Activated CD8-positive, alpha-beta T cell treated with anti-CD3 and anti-CD28 coated beads for 36 hours (primary cell): ENCODE data around the gene LPP. TPM values are rescaled to one million over a fixed set of nuclear protein-coding genes. Genes with fewer than 3 reads are reported as not detected.

Experiments used
- ATAC-seq: fragments of 200-7000 bp; cut with Tn5 transposase; one replicate; pipeline ENCODE4 v1.10.0; 2021; ENCODE audit warnings: mild to moderate bottlenecking, moderate library complexity
- CTCF ChIA-PET: fragments of 350-600 bp; sonication (Branson Sonifier 250); formaldehyde crosslinking; loops from one replicate; lab custom pipeline; 2021; ENCODE audit warnings: antibody characterized with exemption; lab: Charles Lee
- POLR2A ChIA-PET: fragments of 350-600 bp; sonication (Branson Sonifier 250); formaldehyde crosslinking; loops from one replicate; lab custom pipeline; 2021; ENCODE audit warnings: antibody characterized with exemption; lab: Charles Lee
- DNase-seq: peaks from one replicate; pipeline ENCODE4 v3.0.0-alpha.2; 2020
- H3K27ac Mint-ChIP-seq: one replicate; pipeline ENCODE4 v1.8.0; 2021; ENCODE audit warnings: mild to moderate bottlenecking, mixed read lengths
- H3K27me3 Mint-ChIP-seq: one replicate; pipeline ENCODE4 v1.8.0; 2021; ENCODE audit warnings: mixed read lengths
- H3K36me3 Mint-ChIP-seq: one replicate; pipeline ENCODE4 v1.8.0; 2021; ENCODE audit warnings: low read depth, mixed read lengths
- H3K4me1 Mint-ChIP-seq: one replicate; pipeline ENCODE4 v1.8.0; 2021; ENCODE audit warnings: low read depth, mixed read lengths
- H3K4me3 Mint-ChIP-seq: one replicate; pipeline ENCODE4 v1.8.0; 2021; ENCODE audit warnings: mild to moderate bottlenecking, moderate library complexity, mixed read lengths
- H3K9me3 Mint-ChIP-seq: one replicate; pipeline ENCODE4 v1.8.0; 2021; ENCODE audit warnings: mixed read lengths
- intact Hi-C: fragments of 100-400 bp; cut with micrococcal nuclease; formaldehyde crosslinking; loops from one replicate; pipeline ENCODE4 v1.10.0; 2022
- total RNA-seq, 2 experiments: library from RNA; stranded (reverse); gene quantifications; one replicate each; pipeline ENCODE4 v1.2.3, GENCODE V29; 2021
- TF ChIP-seq, protein P1 (sequence below): fragments of 200-600 bp; IDR thresholded peaks from one replicate; pipeline ENCODE4 v1.8.0; 2022; ENCODE audit warnings: antibody characterized with exemption, mild to moderate bottlenecking

LPP gene
- total RNA-seq, 2 experiments from 2014 or later, result 16.4 to 22.6 TPM

DNA sequence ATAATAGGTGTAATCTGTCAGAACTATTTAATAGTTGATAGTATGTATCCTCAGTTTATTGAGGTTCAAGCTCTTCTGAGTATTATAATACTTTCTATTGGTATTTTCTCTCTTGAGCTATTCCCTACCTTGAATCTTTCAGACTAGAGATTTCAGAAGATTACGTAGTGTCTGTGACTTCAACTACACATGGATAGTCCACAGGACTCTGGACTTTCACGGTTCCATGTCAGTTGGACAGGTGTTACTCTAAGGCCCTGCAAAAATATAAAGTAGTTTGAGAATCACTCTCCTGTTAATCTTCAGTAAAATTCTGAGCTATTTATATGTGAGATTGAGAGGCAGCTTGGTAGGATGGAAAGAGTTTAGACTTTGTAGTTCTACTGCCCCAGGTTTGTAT lies 664.3 kb downstream of the LPP start:
- no peaks in the 10 kb centered on the region for H3K27me3 Mint-ChIP-seq

DNA sequence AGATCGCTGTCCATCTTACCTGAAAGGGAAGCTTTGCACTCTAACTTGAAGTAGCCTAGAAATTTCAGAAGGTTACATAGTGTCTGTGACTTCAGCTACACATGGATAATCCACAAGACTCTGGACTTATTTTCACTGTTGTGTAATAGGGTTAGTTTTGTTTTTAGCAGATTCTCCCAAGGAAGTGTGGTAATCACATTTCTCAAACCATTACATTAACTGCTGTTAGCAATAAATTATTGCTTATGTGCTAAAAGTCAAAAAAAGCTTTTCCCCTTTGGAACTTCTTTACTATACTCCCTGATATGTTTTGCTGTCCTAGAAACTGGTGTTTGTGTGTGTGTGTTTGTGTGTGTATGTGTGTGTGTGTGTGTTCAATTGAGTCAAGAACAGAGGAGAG lies 666.0 kb downstream of the LPP start:
- intact Hi-C loops, result no loop called here
- DNase-seq (no peak), ATAC-seq (no peak)
- Mint-ChIP-seq H3K27ac (no peak overlapping the region), H3K4me1 (no peaks in the 10 kb centered on the region), H3K27me3 (no peaks in the 10 kb centered on the region), H3K4me3 (no peak overlapping the region), H3K9me3 (no peaks in the 10 kb centered on the region), H3K36me3 (no peaks in the 10 kb centered on the region)
- TF ChIP-seq, protein P1, sequence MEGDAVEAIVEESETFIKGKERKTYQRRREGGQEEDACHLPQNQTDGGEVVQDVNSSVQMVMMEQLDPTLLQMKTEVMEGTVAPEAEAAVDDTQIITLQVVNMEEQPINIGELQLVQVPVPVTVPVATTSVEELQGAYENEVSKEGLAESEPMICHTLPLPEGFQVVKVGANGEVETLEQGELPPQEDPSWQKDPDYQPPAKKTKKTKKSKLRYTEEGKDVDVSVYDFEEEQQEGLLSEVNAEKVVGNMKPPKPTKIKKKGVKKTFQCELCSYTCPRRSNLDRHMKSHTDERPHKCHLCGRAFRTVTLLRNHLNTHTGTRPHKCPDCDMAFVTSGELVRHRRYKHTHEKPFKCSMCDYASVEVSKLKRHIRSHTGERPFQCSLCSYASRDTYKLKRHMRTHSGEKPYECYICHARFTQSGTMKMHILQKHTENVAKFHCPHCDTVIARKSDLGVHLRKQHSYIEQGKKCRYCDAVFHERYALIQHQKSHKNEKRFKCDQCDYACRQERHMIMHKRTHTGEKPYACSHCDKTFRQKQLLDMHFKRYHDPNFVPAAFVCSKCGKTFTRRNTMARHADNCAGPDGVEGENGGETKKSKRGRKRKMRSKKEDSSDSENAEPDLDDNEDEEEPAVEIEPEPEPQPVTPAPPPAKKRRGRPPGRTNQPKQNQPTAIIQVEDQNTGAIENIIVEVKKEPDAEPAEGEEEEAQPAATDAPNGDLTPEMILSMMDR, result no peak
- ChIA-PET POLR2A (no interaction called here), CTCF (interaction anchor here (1.3 kb wide), 1 partner anchor 11 kb away, joined by 3 read pairs; no protein-coding TSS in a partner anchor)

More for the DNA sequence above, 664.3 kb downstream of the LPP start:
- Mint-ChIP-seq H3K4me1 (no peaks in the 10 kb centered on the region), H3K36me3 (no peaks in the 10 kb centered on the region), H3K4me3 (no peak overlapping the region), H3K9me3 (no peaks in the 10 kb centered on the region), H3K27ac (no peak overlapping the region)
- intact Hi-C loops, result no loop called here
- TF ChIP-seq, protein P1, result no peak
- no peak for ATAC-seq
- POLR2A ChIA-PET, result no interaction called here
- DNase-seq, result no peak
- CTCF ChIA-PET, result interaction anchor here (0.8 to 2.0 kb wide), 3 partner anchors 17 to 1078 kb away, joined by 3 to 5 read pairs (median 5); no protein-coding TSS in a partner anchor

DNA sequence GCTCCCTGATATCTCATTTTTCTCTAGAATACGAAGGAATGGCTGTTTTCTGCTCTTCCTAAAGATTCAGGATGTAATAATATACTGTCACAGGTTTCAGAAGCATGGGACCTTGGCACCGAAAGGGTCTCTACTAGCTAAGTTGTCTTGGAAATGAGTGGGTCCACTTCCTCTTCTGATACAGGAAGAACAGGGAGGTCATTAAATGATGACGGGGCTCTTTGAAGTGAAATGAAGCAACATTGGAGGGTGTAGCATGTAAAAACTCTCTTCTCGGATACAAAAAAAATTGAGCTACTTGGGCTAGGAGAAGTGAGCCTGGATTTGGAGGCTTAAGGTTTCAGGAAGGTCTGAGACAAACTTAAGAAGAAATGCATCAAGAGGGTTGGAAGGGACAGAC lies 668.0 kb downstream of the LPP start:
- DNase-seq, result no peak
- Mint-ChIP-seq H3K4me3 (no peak overlapping the region), H3K36me3 (no peaks in the 10 kb centered on the region), H3K9me3 (no peaks in the 10 kb centered on the region), H3K27me3 (no peaks in the 10 kb centered on the region), H3K27ac (no peak overlapping the region), H3K4me1 (no peaks in the 10 kb centered on the region)
- POLR2A ChIA-PET, result no interaction called here
- TF ChIP-seq, protein P1, result no peak
- CTCF ChIA-PET, result interaction anchor here (0.7 kb wide), 1 partner anchor 9 kb away, joined by 3 read pairs; no protein-coding TSS in a partner anchor
- no peak for ATAC-seq
- intact Hi-C loops, result no loop called here

DNA sequence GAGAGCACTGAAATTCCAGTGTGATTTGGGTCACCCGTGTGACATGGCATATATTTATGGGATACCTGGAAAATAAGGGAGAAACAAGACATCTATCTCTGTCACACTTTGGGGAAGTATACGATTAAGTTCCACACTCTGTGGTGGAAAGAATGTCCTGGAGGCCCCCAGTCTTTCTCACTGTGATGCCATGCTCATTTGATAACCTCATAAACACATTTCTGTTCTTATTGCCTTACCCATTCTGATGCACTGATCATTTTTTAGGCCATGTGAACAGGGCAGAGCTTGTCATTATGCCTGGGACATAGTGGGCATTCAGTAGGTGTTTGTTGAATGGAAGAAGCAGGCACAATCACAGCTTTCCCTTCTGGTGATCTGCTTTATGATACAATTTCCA lies 668.5 kb downstream of the LPP start:
- no peak overlapping the region for H3K4me3 Mint-ChIP-seq
- H3K27me3 Mint-ChIP-seq, result no peaks in the 10 kb centered on the region
- no peaks in the 10 kb centered on the region for H3K9me3 Mint-ChIP-seq
- POLR2A ChIA-PET, result no interaction called here
- H3K4me1 Mint-ChIP-seq, result no peaks in the 10 kb centered on the region
- CTCF ChIA-PET, result interaction anchor here (0.7 to 1.1 kb wide), 2 partner anchors 8 to 1082 kb away, joined by 3 read pairs; no protein-coding TSS in a partner anchor
- TF ChIP-seq, protein P1, result no peak
- ATAC-seq (no peak), DNase-seq (no peak)
- no peak overlapping the region for H3K27ac Mint-ChIP-seq
- no peaks in the 10 kb centered on the region for H3K36me3 Mint-ChIP-seq
- intact Hi-C loops, result no loop called here

DNA sequence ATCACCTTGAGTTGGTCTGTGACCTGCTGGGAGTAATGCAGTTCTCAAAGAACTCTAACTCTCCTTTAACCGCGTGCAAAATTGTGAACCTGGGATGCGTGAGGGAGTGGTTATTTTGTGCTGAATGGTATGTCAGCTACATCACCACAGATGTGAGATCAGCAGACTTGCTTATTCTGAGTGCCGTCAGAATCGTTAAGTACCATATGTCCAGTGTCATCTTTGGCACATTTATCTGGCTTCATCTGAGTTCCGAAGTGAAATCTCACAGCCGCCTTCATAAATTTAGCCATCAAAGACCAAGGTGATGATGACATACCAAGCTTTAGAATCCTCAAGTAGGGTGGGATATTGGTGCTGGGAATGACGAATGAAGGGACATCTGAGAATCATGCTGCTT lies 670.6 kb downstream of the LPP start:
- H3K9me3 Mint-ChIP-seq, result no peaks in the 10 kb centered on the region
- DNase-seq (no peak), ATAC-seq (no peak)
- POLR2A ChIA-PET, result no interaction called here
- TF ChIP-seq, protein P1, result no peak
- CTCF ChIA-PET, result no interaction called here
- H3K36me3 Mint-ChIP-seq, result no peaks in the 10 kb centered on the region
- H3K27me3 Mint-ChIP-seq, result no peaks in the 10 kb centered on the region
- no peak overlapping the region for H3K27ac Mint-ChIP-seq
- H3K4me1 Mint-ChIP-seq, result no peaks in the 10 kb centered on the region
- no peak overlapping the region for H3K4me3 Mint-ChIP-seq
- intact Hi-C loops, result no loop called here
